Stimulated activated effector memory CD8-positive, alpha-beta T cell treated with anti-CD3 and anti-CD28 coated beads, Interleukin-12 subunit alpha, Interleukin-12 subunit beta, amount 100 ng/mL, for 72 hours (primary cell): ENCODE data around the gene MCTP1.

Source experiments
- ATAC-seq: fragments of 150-1000 bp; cut with Tn5 transposase; 2 replicates; pipeline ENCODE4 v1.10.0; 2021
- DNase-seq, 2 donors: peaks; one replicate each; pipeline ENCODE4 v3.0.0; 2021 to 2022; ENCODE audit warnings: low spot score in 2 of 2
- H3K27ac Mint-ChIP-seq: one replicate; pipeline ENCODE4 v1.8.0; 2022; ENCODE audit warnings: mild to moderate bottlenecking, mixed read lengths
- H3K36me3 Mint-ChIP-seq: one replicate; pipeline ENCODE4 v1.8.0; 2022; ENCODE audit warnings: mild to moderate bottlenecking, mixed read lengths
- H3K4me1 Mint-ChIP-seq: one replicate; pipeline ENCODE4 v1.8.0; 2022; ENCODE audit warnings: mixed read lengths
- H3K4me3 Mint-ChIP-seq: one replicate; pipeline ENCODE4 v1.8.0; 2022; ENCODE audit warnings: mild to moderate bottlenecking, mixed read lengths
- H3K9me3 Mint-ChIP-seq: one replicate; pipeline ENCODE4 v1.8.0; 2022; ENCODE audit warnings: mixed read lengths

The MCTP1 gene

GRCh38 chr5:94791829-94792228 lies 493.1 kb downstream of the MCTP1 start:
- peaks cover 4% of the 10 kb centered on the region for H3K36me3 Mint-ChIP-seq
- no peak for ATAC-seq
- no peak overlapping the region for H3K4me3 Mint-ChIP-seq
- H3K9me3 Mint-ChIP-seq, result no peaks in the 10 kb centered on the region
- H3K4me1 Mint-ChIP-seq, result peaks cover 42% of the 10 kb centered on the region
- no peak overlapping the region for H3K27ac Mint-ChIP-seq
- no peak for DNase-seq

- DNase-seq, result no peak
- H3K4me1 Mint-ChIP-seq, result peaks cover 20% of the 10 kb centered on the region
- H3K36me3 Mint-ChIP-seq, result peaks cover 1% of the 10 kb centered on the region
- H3K9me3 Mint-ChIP-seq, result no peaks in the 10 kb centered on the region
- no peak for ATAC-seq
- no peak overlapping the region for H3K4me3 Mint-ChIP-seq
- no peak overlapping the region for H3K27ac Mint-ChIP-seq
Observed at GRCh38 chr5:94788527-94788926, 496.4 kb downstream of the MCTP1 start.

- Mint-ChIP-seq H3K36me3 (no peaks in the 10 kb centered on the region), H3K4me1 (no peaks in the 10 kb centered on the region), H3K27ac (no peak overlapping the region), H3K4me3 (no peak overlapping the region), H3K9me3 (no peaks in the 10 kb centered on the region)
- DNase-seq (no peak), ATAC-seq (no peak)
Observed at GRCh38 chr5:94784536-94785505, 500.1 kb downstream of the MCTP1 start.

GRCh38 chr5:94782383-94782782 lies 502.5 kb downstream of the MCTP1 start:
- DNase-seq, result no peak
- H3K36me3 Mint-ChIP-seq, result no peaks in the 10 kb centered on the region
- no peak for ATAC-seq

GRCh38 chr5:94779684-94780083 lies 505.2 kb downstream of the MCTP1 start:
- DNase-seq (no peak), ATAC-seq (no peak)
- Mint-ChIP-seq H3K4me1 (no peaks in the 10 kb centered on the region), H3K9me3 (no peaks in the 10 kb centered on the region), H3K36me3 (no peaks in the 10 kb centered on the region), H3K4me3 (no peak overlapping the region), H3K27ac (no peak overlapping the region)

More at GRCh38 chr5:94782383-94782782, 502.5 kb downstream of the MCTP1 start:
- Mint-ChIP-seq H3K27ac (no peak overlapping the region), H3K4me3 (no peak overlapping the region), H3K9me3 (no peaks in the 10 kb centered on the region), H3K4me1 (no peaks in the 10 kb centered on the region)

GRCh38 chr5:94778732-94779131 lies 506.2 kb downstream of the MCTP1 start:
- no peak overlapping the region for H3K4me3 Mint-ChIP-seq
- ATAC-seq, result no peak
- no peak for DNase-seq
- H3K9me3 Mint-ChIP-seq, result no peaks in the 10 kb centered on the region
- no peaks in the 10 kb centered on the region for H3K36me3 Mint-ChIP-seq
- H3K27ac Mint-ChIP-seq, result no peak overlapping the region
- no peaks in the 10 kb centered on the region for H3K4me1 Mint-ChIP-seq

GRCh38 chr5:94778299-94778698 lies 506.6 kb downstream of the MCTP1 start:
- Mint-ChIP-seq H3K27ac (no peak overlapping the region), H3K4me1 (no peaks in the 10 kb centered on the region), H3K4me3 (no peak overlapping the region), H3K36me3 (no peaks in the 10 kb centered on the region), H3K9me3 (no peaks in the 10 kb centered on the region)
- ATAC-seq, result no peak
- DNase-seq, result no peak

GRCh38 chr5:94777056-94777880 lies 507.6 kb downstream of the MCTP1 start:
- no peak overlapping the region for H3K4me3 Mint-ChIP-seq
- H3K36me3 Mint-ChIP-seq, result no peaks in the 10 kb centered on the region
- ATAC-seq (no peak), DNase-seq (no peak)
- H3K9me3 Mint-ChIP-seq, result no peaks in the 10 kb centered on the region
- no peak overlapping the region for H3K27ac Mint-ChIP-seq
- H3K4me1 Mint-ChIP-seq, result no peaks in the 10 kb centered on the region

- DNase-seq (no peak), ATAC-seq (no peak)
- H3K9me3 Mint-ChIP-seq, result no peaks in the 10 kb centered on the region
- H3K4me3 Mint-ChIP-seq, result no peak overlapping the region
- H3K27ac Mint-ChIP-seq, result no peak overlapping the region
- H3K4me1 Mint-ChIP-seq, result no peaks in the 10 kb centered on the region
- H3K36me3 Mint-ChIP-seq, result no peaks in the 10 kb centered on the region
Observed at GRCh38 chr5:94776167-94776566, 508.7 kb downstream of the MCTP1 start.

GRCh38 chr5:94775088-94775487 lies 509.8 kb downstream of the MCTP1 start:
- Mint-ChIP-seq H3K36me3 (no peaks in the 10 kb centered on the region), H3K4me1 (no peaks in the 10 kb centered on the region), H3K9me3 (no peaks in the 10 kb centered on the region), H3K4me3 (no peak overlapping the region), H3K27ac (no peak overlapping the region)
- ATAC-seq, result no peak
- DNase-seq, result no peak

GRCh38 chr5:94771742-94772141 lies 513.2 kb downstream of the MCTP1 start:
- no peak for ATAC-seq
- no peaks in the 10 kb centered on the region for H3K4me1 Mint-ChIP-seq
- no peak for DNase-seq

GRCh38 chr5:94769996-94770395 lies 514.9 kb downstream of the MCTP1 start:
- ATAC-seq, result no peak
- Mint-ChIP-seq H3K27ac (no peak overlapping the region), H3K9me3 (peaks cover 3% of the 10 kb centered on the region), H3K36me3 (no peaks in the 10 kb centered on the region), H3K4me1 (no peaks in the 10 kb centered on the region), H3K4me3 (no peak overlapping the region)
- DNase-seq, result no peak

More at GRCh38 chr5:94771742-94772141, 513.2 kb downstream of the MCTP1 start:
- H3K36me3 Mint-ChIP-seq, result no peaks in the 10 kb centered on the region
- H3K9me3 Mint-ChIP-seq, result no peaks in the 10 kb centered on the region
- no peak overlapping the region for H3K4me3 Mint-ChIP-seq
- no peak overlapping the region for H3K27ac Mint-ChIP-seq

GRCh38 chr5:94761786-94762185 lies 523.1 kb downstream of the MCTP1 start:
- no peak for DNase-seq
- H3K4me3 Mint-ChIP-seq, result no peak overlapping the region
- H3K27ac Mint-ChIP-seq, result no peak overlapping the region
- peaks cover 3% of the 10 kb centered on the region for H3K9me3 Mint-ChIP-seq
- ATAC-seq, result no peak
- no peaks in the 10 kb centered on the region for H3K4me1 Mint-ChIP-seq
- no peaks in the 10 kb centered on the region for H3K36me3 Mint-ChIP-seq

- Mint-ChIP-seq H3K4me1 (no peaks in the 10 kb centered on the region), H3K27ac (no peak overlapping the region), H3K36me3 (no peaks in the 10 kb centered on the region), H3K4me3 (no peak overlapping the region), H3K9me3 (peaks cover 3% of the 10 kb centered on the region)
- ATAC-seq (no peak), DNase-seq (no peak)
Observed at GRCh38 chr5:94761055-94761454, 523.8 kb downstream of the MCTP1 start.

GRCh38 chr5:94759961-94760360 lies 524.9 kb downstream of the MCTP1 start:
- no peak for DNase-seq
- H3K9me3 Mint-ChIP-seq, result no peaks in the 10 kb centered on the region
- H3K4me1 Mint-ChIP-seq, result no peaks in the 10 kb centered on the region
- no peak overlapping the region for H3K27ac Mint-ChIP-seq
- H3K36me3 Mint-ChIP-seq, result no peaks in the 10 kb centered on the region
- no peak for ATAC-seq
- H3K4me3 Mint-ChIP-seq, result no peak overlapping the region

- no peaks in the 10 kb centered on the region for H3K36me3 Mint-ChIP-seq
- H3K4me1 Mint-ChIP-seq, result no peaks in the 10 kb centered on the region
- DNase-seq (no peak), ATAC-seq (no peak)
- H3K4me3 Mint-ChIP-seq, result no peak overlapping the region
- H3K9me3 Mint-ChIP-seq, result no peaks in the 10 kb centered on the region
- H3K27ac Mint-ChIP-seq, result no peak overlapping the region
Observed at GRCh38 chr5:94759022-94759421, 525.9 kb downstream of the MCTP1 start.
